HK-2 (cell line): ENCODE measurements around the gene GBX2.
A peak's percentile ranks its signal among the peaks of the same experiment; 100 is the strongest.

ENCODE experiments used
- DNase-seq: peaks from one replicate; pipeline ENCODE4 v3.0.0-alpha.2; 2018; ENCODE audit not compliant: unreplicated experiment

GBX2 gene

DNA sequence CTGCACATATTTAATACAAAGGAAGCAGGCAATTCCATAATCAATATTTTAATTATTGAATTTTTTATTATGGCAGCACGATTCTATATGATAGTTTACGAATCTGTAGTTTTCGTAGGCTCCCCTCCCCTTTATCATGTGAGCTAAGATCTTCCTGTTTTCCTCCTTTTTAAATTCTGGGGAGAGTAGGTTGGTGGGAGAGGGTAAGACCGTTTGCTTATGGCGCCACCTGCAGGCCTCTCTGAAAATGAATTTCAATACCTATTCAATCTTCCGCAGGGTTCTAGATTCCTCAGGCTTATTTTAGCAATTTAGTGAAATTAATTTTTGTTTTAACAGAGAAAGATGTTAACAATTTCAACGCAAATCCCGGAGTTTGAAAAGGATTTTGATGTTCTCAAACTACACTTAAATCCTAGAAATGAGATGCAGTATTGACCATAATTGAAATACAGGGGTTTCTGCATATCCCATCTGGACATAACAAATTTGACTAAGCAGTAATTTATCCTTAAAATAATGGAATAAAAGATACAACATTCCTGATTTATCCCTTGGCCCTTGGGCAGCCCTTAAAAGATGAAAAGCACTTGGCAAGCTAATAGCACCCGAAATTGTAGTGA, 12.8 kb upstream of the GBX2 start:
- DNase-seq: peak; percentile 58

DNA sequence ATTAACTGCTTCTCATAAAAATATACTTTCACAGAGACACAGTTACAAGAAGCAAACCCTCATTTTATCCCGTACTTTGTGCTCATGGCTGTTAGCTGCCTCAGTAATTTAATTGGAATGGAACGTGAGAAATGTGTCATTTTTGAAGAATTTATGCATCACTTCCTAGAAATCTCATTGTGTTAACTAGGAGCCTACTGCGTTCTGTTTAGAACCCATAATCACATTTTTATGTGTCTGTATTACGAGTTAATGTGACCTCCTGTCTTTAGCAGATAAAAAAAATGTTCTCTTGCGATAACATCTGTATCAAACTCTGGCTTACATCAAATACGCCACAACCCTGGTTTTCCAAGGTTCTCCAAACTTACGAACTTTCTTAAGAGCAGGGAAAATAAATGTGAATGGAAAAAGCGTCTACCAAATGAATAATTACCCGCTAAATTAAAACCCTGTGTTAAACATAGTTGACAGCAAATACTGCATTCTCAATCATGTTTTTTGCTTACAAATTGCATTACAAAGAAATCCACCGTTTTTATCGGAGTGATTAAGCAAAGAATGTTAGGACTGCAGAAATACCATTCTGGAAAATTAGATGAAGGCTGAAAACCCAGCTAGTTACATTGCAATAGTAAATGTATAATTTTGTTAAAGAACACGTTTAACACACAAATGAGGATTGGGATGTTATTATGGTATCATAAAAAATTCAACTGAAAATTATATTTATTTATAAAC, 12.1 kb upstream of the GBX2 start:
- no peak for DNase-seq

DNA sequence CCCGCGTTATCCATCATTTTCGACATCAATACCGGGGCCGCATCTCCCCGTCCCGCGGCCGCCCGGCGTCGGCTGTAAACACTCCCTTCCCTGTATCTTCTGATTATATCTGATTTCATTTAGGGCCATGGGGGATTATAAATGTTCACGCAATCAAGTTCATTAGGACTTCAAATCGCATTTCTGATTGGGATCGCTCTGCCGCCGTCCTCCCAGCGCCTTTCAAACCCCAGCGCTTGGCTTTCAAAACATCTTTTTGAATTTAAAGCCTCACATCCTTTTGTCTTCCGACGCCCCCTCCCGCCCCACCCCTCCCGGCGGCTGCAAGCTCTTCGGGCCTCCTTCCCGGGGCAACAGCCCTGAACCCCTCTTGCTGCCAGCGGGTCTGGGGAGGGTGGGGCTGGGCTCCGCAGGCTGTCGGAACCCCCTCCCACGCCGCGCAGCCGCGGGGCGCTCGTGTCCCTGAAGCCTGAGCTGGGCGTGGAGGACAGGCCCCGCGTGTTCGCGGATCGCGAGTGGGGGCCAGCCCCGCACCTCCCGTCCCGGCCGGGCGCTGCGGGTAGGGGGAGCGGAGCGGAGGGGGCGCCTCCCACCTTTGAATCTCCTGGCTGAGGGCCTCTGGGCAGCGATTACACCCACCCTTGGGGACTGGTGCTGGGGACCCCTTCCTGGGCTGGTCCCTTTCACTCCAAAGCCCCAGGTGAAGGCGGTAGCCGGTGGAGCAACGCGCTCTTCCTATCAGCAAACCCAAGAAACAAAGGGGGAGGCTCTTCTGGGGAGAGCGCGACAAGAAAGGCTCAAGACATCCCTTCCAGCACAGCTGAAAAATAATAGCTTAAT, 11.3 kb upstream of the GBX2 start:
- peak; percentile 46 for DNase-seq

- no peak for DNase-seq
Observed at GRCh38 chr2:236178890-236179235, 10.7 kb upstream of the GBX2 start.

GRCh38 chr2:236177967-236178889, 10.0 kb upstream of the GBX2 start:
- peak; percentile 90 for DNase-seq

GRCh38 chr2:236177604-236177966, 9.4 kb upstream of the GBX2 start:
- DNase-seq: peak; percentile 81

- no peak for DNase-seq
Observed at GRCh38 chr2:236176951-236177350, 8.8 kb upstream of the GBX2 start.

DNA sequence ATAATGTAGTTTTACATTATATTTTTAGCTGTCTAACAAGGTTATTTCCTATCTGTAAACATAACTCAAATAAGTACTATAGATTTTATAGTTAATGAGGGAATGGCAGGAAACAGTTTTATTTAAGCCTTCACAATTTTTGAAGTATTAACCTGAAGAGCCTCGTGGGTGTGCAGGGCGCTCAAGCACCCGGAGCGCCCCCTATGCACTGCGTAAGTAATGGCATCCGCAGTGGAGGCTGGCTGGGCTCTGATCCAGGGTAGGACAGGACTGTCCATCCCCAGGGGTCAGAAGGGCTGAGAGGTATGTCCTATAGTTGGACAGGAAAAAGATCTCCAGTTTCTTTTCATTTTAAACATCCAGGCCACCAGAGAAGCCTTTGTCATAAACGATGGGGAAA, 8.2 kb upstream of the GBX2 start:
- no peak for DNase-seq

DNA sequence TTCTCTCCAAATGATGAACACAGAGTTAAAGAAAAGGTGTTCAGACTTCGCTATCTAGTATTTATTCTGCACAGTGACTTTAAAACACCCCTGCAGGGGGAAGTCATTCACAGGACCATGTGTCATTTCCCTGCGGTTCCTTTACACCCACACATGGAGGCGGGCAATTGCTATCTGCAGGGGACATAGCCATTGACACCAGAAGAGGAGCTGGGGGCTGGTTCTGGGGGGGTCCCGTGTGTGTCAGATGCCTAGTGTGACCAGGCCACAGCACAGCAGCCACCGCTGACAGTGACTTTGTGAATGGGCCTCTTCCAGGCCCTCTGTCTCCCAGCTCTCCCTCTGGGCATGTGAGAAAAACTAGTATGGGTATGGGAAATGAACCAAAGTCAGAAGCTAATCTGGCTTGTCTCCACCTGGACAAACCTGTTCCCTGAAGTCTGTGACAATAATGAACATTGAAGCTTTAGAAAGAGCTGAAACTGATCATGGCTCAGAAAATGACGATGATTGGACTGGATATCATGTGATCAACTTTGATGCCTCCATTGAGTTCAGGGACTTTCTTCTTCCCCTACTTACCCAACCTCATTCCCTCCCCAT, 7.5 kb upstream of the GBX2 start:
- peak; percentile 53 for DNase-seq

GRCh38 chr2:236173729-236174607, 5.8 kb upstream of the GBX2 start:
- DNase-seq: no peak

DNA sequence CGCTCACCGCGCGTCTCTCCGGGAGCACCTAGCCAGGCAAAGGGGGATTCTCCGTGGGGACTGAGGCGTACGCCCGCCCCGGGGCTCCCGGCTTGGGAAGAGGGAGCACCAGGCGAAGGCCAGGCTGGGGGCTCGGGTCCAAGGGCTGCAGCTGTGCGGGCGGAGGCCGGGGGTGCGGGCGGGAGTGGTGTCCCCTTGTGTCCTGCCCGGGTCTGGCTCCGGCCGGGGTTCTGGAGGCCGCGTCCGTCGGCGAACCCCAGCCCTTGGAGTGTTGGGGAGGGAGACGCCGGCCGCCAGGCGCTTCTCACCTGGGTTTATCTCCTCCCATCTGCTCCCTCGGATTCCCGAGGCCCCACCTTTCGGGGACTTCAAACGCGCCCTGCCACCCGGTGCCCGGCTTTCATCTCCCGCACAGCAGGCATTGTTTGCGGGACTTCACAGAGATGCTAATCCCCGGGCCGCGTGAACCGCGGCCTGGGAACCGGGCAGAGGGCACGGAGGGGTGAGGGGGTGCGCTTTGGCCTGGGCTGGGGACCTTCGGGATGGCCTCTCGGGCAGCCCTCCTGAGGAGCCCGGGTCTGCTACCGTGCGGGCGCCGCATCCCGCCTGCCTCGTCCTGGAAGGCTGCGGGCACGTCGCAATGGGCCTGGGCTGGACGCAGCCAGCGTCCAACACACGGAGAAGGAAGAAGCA, 5.0 kb upstream of the GBX2 start:
- no peak for DNase-seq

GRCh38 chr2:236172255-236173035, 4.3 kb upstream of the GBX2 start:
- no peak for DNase-seq

DNA sequence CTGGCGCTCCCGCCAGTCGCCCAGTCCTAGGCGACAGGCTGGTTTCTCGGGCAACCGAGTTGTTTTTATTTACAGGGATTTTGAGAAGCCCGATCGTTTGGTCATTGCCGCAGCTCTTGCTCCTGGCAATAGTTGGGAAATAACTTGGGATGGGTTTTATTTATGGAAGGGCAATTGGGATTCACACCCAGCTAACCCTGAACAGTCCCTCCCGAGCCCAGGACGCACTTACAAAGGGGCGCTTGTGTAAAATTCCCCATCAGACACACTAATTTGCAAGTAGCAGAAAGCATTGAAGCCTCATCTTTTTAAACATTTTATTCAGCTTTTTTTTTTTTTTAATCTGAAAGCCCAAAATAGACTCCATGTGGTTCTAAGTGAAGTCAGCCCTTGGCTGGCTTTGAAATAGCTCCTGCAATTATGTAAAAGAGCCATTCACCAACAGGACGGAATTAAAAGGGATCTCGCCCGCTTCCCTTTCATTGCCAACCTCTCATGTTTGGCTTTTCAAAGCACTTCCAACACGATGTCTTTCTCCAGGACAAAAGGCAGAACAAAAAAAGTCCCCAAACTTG, 3.6 kb upstream of the GBX2 start:
- DNase-seq: no peak

- DNase-seq: no peak
Observed at GRCh38 chr2:236171181-236171679, 3.0 kb upstream of the GBX2 start.

GRCh38 chr2:236170590-236171165, 2.5 kb upstream of the GBX2 start:
- DNase-seq: no peak

- no peak for DNase-seq
Observed at GRCh38 chr2:236169741-236170589, 1.8 kb upstream of the GBX2 start.

GRCh38 chr2:236169151-236169721, 1.1 kb upstream of the GBX2 start:
- DNase-seq: no peak
